Fibroblast of villous mesenchyme (primary cell): ENCODE results near the gene CEP104. TPM values are rescaled to one million over a fixed set of nuclear protein-coding genes. Genes with fewer than 3 reads are reported as not detected.
A peak's percentile ranks its signal among the peaks of the same experiment; 100 is the strongest.

Experiments used
- DNase-seq: peaks from one replicate; pipeline ENCODE4 v3.0.0-alpha.2; 2010; ENCODE audit warnings: low read depth
- H3K4me3 ChIP-seq: 2 replicates; pipeline ENCODE4 v1.5.1; 2011; ENCODE audit warnings: low read depth, mild to moderate bottlenecking, low read length
- total RNA-seq: library from RNA; depleted of rRNA; stranded (reverse); fragments of >200 nt; gene quantifications from 2 replicates; pipeline ENCODE4 v1.2.3, GENCODE V29; 2012
- TF ChIP-seq, protein P1 (sequence below): IDR thresholded peaks from 2 replicates; pipeline ENCODE4 v1.5.1; 2012; ENCODE audit warnings: low read depth, mild to moderate bottlenecking, low read length; ENCODE audit not compliant: insufficient read depth

The CEP104 gene
- total RNA-seq, 1 donor, result 28.1 TPM

DNA sequence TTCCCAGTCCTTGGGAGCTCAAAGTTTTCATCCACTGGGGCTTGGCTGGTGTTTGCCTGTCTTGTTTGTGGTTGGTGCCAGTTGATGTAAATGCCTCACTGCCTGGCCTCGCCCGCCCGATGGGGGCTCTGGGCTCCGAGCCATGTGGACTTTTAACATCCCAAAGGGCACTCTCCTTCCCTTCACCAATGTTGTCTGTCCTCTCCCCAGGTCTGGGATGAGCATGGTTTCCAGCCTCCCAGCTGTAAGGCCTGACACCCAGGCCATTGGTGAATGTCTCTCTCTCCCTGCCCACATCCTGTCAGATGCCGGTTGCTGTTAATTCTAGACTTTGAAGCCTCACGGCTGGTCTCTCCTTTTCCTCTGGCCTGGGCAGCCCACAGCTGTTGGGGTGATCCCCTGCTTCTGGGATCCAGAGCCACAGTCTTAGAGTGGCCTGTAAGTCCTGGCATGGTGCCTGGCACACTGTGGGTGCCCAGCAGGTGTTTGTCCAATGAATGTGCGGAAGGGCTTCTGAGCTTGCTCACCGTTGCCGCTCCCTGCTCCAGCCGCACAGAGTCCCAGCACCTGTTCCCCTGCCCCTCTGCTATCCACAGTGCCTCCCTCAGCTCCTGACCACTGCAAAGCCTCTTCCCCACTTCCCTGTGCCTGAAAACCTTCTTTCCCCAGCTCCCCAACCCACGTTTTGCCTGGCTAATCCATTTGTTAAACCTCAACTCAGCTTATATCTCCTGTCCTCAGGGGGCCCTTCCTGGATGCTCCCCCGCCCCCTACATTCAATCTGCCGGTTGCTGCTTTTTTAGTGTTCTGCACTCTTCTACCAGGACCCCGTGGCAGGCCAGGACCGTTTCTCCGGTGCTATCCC, 46.4 kb upstream of the CEP104 start:
- TF ChIP-seq, protein P1, sequence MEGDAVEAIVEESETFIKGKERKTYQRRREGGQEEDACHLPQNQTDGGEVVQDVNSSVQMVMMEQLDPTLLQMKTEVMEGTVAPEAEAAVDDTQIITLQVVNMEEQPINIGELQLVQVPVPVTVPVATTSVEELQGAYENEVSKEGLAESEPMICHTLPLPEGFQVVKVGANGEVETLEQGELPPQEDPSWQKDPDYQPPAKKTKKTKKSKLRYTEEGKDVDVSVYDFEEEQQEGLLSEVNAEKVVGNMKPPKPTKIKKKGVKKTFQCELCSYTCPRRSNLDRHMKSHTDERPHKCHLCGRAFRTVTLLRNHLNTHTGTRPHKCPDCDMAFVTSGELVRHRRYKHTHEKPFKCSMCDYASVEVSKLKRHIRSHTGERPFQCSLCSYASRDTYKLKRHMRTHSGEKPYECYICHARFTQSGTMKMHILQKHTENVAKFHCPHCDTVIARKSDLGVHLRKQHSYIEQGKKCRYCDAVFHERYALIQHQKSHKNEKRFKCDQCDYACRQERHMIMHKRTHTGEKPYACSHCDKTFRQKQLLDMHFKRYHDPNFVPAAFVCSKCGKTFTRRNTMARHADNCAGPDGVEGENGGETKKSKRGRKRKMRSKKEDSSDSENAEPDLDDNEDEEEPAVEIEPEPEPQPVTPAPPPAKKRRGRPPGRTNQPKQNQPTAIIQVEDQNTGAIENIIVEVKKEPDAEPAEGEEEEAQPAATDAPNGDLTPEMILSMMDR, result no peak
- peak; percentile 25 for DNase-seq
- no peak overlapping the region for H3K4me3 ChIP-seq

- DNase-seq, result no peak
- TF ChIP-seq, protein P1, result no peak
- no peak overlapping the region for H3K4me3 ChIP-seq
These were observed 45.6 kb upstream of the CEP104 start for GRCh38 chr1:3902571-3903091.

DNA sequence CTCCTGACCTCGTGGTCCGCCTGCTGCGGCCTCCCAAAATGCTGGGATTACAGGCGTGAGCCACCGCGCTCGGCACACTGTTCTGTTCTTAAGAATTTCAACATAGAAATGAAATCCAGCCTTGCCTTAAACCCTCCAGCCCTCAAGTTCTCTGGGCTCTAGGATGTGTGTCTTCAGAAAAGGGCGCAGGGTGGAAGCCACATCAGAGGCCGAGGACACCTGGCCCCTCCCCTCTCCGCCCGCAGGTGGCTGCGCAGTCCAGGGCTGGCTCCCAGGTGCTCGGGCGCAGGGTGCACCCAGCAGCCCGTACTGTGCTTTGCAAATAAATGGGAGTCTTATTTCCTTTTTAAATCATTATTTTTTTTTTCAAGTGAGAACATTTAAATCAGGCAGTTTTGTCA, 45.1 kb upstream of the CEP104 start:
- H3K4me3 ChIP-seq, result no peak overlapping the region
- DNase-seq, result no peak
- TF ChIP-seq, protein P1, result no peak

- DNase-seq, result peak; percentile 96
- peak overlapping the region; percentile 96 for H3K4me3 ChIP-seq
- TF ChIP-seq, protein P1, result no peak
These were observed 44.0 kb upstream of the CEP104 start for GRCh38 chr1:3900969-3901529.

GRCh38 chr1:3900150-3900968, 43.3 kb upstream of the CEP104 start, which contains the start of gene C1orf174:
Gene C1orf174, minus strand, starts transcription at chr1:3900272. Its CDS starts 86 bp downstream, at chr1:3900186.
- peak; percentile 99 for DNase-seq
- H3K4me3 ChIP-seq, result peak within 1 kb of the TSS; percentile 96
- TF ChIP-seq, protein P1, result no peak

DNA sequence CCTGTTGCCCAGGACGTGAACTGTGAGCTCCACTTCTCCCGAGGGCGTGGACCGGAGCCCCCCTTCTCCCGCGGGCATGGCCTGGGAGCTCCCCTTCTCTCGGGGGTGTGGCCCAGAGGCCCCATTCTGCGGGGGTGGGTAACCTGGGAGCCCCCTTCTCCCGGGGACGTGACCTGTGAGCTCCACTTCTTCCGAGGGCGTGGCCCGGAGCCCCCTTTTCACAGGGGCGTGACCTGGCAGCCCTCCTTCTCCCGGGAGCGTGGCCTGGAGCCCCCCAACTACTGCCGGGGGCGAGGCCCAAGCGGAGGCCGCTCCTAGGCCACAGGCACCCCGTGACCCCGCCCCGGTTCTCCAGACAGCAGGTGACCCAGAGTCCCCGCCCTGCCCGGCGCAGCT, 42.7 kb upstream of the CEP104 start:
- no peak for DNase-seq
- peak overlapping the region; percentile 96 for H3K4me3 ChIP-seq
- TF ChIP-seq, protein P1, result peak; percentile 9
